Germinal center (tissue), 1 donor: ENCODE measurements around the gene CPT1A.

Experiments used
- DNase-seq: peaks from one replicate; pipeline ENCODE4 v3.0.0; 2012; ENCODE audit warnings: mixed read lengths, low spot score

Gene CPT1A

GRCh38 chr11:68831124-68831523 is 10.6 kb downstream of the CPT1A start:
- DNase-seq, result no peak

GRCh38 chr11:68829581-68829980 is 12.1 kb downstream of the CPT1A start:
- no peak for DNase-seq

DNA sequence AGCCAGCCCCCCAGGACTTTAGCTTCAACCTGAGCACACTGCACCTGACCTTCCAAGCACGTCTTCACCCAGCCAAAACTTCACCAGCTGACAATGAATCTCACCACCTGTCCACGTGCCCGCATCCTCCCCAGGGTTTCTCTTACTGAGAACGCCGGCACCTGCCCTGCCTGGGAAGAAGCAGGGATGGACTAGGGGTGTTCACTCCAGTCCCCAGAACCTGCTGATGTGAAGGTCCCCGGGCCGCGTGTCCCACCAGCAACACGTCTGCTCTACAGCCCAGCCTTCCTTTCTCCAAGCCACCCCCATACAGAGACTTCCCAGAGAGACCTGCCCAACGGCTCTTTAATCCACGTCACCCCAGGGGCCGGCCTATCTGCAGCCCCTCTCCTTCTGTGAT is 12.8 kb downstream of the CPT1A start:
- DNase-seq, result no peak

GRCh38 chr11:68828155-68828931 is 13.4 kb downstream of the CPT1A start:
- no peak for DNase-seq

GRCh38 chr11:68827733-68828132 is 14.0 kb downstream of the CPT1A start:
- DNase-seq, result no peak

GRCh38 chr11:68826726-68827125 is 15.0 kb downstream of the CPT1A start:
- no peak for DNase-seq

DNA sequence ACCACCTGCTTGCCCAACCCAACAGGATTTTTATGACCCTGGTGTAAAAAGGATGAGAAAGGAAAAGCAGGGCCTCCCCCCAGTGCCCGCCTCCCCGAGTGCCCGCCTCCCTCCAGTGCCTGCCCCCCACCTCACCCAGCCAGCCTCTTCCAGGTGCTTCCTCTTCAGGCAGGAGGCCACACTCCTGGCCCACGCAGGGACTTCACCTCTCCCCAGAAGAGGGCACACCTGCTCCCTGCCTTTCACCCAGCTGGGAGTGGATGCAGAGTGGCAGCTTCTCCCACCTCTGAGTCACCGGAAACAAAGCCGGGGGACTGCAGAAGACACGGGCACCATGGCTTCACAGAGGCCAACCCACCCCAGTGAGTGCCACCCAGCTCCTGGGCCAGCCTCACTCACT is 16.1 kb downstream of the CPT1A start:
- no peak for DNase-seq

DNA sequence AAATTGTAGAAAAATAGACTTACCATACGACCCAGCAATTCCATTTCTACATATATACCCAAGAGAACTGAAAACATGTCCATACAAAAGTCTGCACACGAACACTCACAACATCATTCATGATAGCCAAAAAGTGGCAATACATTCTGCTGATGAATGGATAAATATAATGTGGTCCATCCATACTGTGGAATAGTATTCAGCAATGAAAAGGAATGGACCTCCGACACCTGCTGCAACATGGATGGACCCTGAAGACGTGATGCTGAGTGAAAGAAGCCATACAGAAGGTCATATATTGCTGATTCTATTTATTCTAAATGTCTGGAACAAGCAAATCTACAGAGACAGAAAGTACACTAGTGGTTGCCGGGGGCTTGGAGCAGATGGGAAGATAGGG is 19.2 kb downstream of the CPT1A start:
- no peak for DNase-seq

DNA sequence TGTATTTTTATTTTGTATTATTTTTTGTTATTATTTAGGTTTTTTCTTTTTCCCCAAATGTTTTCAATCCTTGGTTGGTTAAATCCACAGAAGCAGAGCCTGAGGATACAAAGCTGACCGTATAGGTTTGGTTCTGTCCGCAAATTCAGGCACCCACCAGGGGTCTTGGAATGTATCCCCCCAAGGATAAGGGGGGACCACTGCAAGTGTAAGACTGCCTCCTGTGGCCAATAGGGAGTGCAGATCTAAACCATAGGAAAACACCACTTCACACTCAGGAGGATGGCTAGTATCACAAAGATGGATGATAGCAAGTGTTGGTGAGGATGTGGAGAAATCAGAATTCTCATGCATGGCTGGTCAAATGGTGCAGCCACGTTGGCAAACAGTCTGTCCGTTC is 20.0 kb downstream of the CPT1A start:
- no peak for DNase-seq

DNA sequence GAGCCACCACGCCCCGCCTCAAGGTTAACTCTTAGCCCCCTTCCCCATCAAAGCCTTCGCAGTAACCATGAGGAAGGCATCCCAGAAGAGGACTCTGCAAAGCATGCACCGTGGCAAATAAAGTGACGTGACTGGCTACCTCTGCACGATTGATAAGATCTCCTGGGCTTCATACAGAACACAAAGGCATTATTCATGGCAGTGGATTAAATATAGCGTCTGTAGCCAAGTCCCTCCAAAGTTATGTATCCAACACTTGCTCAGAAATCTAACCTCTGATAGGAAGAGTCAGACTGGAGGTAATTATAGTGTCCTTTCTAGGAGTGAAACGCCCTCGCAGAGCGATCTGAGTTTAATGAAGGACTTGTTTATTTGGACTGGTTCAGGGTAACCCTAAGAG is 22.4 kb downstream of the CPT1A start:
- no peak for DNase-seq

- no peak for DNase-seq
Observed at GRCh38 chr11:68818181-68818580, 23.5 kb downstream of the CPT1A start.

GRCh38 chr11:68817554-68817953 is 24.2 kb downstream of the CPT1A start:
- no peak for DNase-seq

- DNase-seq, result no peak
Observed at GRCh38 chr11:68816917-68817419, 24.7 kb downstream of the CPT1A start.

DNA sequence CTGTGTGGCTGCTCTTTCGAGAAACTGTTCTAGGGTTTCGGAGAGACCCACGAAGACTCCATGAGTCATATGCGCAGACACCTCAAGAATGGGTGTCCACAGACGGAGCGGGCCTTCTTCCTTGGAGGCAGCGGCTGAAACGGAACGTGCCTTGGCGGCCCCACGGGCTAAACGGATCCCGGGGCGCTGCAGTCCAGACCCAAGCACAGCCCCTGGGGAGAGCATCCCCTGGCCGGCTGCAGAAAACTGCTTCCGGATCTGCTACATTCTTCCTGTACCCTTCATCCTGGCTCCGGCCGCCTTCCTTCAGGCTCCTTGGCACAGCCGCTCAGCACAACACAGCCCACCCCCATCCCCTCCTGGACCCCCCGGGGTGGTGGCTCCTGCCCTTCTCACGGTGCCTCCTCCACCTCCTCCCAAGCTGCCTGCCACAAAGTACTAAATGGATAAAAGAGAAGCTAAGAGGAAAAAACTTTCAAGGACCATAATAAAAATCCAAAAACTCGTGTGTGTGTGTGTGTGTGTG is 25.4 kb downstream of the CPT1A start:
- no peak for DNase-seq

DNA sequence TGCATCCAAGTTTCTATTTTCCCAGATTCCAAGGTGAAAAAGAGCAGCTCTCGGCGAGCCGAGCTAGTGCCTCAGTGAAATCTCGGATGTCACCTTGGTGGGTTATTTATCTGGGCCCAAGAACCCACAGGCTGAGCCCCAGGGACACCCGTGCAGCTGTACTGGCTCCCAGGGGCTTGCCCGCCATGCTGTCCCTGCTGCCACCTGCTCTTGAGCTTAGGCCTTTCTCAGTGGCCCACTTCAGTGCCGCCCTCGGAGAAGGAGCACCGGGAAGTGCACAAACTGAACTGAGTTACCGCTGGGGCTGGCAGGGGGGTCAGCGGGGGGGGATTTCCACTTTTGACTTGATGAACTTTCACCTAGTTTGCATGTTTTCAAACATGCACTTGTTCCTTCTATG is 27.9 kb downstream of the CPT1A start:
- DNase-seq, result peak; percentile 55

DNA sequence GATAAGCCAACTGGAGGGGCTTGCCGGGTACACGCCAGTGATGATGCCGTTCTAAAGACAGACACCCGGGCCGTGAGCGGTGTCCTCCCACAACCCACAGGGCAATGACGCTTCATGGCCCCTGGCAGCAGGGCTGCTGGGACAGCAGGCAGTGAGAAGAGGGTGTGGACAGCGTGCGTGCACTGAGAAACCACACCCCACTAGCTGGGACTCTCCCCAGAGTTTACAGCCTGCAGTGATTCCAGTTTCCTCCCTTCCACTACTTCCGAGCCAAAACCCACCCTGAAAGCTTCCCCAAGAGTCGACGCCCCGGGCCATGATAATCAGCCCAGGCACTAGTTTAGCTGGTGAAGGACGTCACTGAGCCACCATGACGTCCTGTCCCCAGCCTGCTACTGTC is 29.2 kb downstream of the CPT1A start:
- DNase-seq, result no peak

DNA sequence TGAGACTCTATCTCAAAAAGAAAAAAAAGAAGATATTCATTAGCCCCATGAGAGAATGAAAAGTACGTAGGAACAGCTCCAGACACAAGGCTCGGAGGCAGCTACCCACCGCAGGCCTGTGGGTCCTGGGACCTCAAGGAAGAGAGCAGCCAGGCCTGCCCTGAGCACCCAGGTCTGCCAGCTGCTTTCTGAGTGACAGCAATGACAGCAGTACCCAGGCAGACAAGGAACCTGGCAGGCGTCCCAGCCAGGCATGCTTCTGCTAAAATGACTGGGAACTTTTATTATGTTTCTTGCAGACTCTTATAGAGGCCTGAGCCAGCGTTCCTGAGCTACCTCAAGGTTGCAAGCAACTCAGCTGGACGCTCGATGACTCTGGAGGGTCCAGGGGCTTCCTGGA is 31.6 kb downstream of the CPT1A start:
- DNase-seq, result no peak

GRCh38 chr11:68809506-68809905 is 32.2 kb downstream of the CPT1A start:
- DNase-seq, result no peak

GRCh38 chr11:68808787-68809186 is 32.9 kb downstream of the CPT1A start:
- no peak for DNase-seq

DNA sequence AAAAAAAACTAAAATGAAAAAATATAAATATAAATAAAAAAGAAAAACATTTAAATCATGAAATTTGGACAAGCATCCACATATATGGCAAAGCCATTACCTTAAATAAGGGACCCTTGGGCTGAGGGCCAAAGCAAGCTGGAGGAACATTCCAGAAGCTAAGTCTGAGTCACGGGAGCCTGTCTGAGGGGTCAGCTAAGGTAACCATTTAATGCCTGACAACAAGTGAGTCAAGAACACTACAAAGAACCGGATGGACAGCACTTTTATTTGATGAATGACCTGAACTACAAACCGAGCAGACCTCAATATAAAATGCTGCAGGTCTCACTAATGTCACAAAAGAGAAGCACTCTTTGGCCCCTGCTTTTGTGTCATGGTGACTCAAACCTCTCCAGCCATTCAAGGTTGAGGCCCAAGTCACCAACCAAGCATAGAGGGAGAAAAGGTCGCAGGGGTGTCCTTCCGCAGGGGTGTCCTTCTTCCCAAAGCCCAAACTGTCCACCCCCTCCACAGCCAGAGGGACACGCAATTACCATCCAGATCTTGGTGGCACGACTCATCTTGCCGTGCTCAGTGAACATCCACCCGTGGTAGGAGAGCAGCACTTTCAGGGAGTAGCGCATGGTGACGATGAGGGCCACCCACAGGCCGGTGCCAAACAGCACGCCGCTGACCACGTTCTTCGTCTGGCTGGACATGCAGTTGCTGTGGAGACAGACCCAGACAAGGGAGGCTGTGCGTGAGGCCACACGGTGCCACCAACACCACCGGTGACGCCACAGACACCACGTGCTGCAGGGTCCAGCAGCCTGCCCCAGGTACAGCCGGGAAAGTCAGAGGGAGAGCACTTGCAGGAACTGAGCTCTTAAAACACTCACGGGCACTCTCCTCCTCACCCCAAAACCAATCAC is 34.5 kb downstream of the CPT1A start:
- DNase-seq, result no peak

- DNase-seq, result no peak
Observed at GRCh38 chr11:68804786-68805185, 36.9 kb downstream of the CPT1A start.

GRCh38 chr11:68803766-68804165 is 38.0 kb downstream of the CPT1A start:
- DNase-seq, result no peak
